SU-DHL-6 (cell line): ENCODE results near the gene CTBP1.

Experiments used
- CTCF ChIP-seq: fragments of 200-600 bp; sonication (generic); IDR thresholded peaks from one replicate; pipeline ENCODE4 v1.5.1; 2017; ENCODE audit warnings: antibody characterized with exemption, mild to moderate bottlenecking, low read length, moderate library complexity; ENCODE audit not compliant: insufficient read depth, poor library complexity, severe bottlenecking
- EZH2phosphoT487 ChIP-seq: fragments of 200-600 bp; sonication (generic), shearing (Covaris generic); conservative IDR thresholded peaks from 2 replicates; pipeline ENCODE4 v1.6.1; 2018; ENCODE audit warnings: mild to moderate bottlenecking, antibody characterized with exemption, low read length, moderate library complexity, mixed read lengths

GRCh38 chr4:1180663-1181062 lies 68.3 kb downstream of the CTBP1 start:
- TF ChIP-seq CTCF = no peak
- TF ChIP-seq EZH2phosphoT487 = no peak
